HG02623 (cell line): ENCODE data around the gene BLTP3A.
"Not testable (repeated sequence)": the region's sequence is repeated elsewhere in the genome, so short reads cannot be mapped to it uniquely, and the experiment has no call there.

Experiments
- ATAC-seq: cut with Tn5 transposase; IDR thresholded peaks from one replicate; pipeline ENCODE4 v1.9.1; 2021; ENCODE audit warnings: moderate library complexity; ENCODE audit not compliant: unreplicated experiment

Gene BLTP3A, protein sequence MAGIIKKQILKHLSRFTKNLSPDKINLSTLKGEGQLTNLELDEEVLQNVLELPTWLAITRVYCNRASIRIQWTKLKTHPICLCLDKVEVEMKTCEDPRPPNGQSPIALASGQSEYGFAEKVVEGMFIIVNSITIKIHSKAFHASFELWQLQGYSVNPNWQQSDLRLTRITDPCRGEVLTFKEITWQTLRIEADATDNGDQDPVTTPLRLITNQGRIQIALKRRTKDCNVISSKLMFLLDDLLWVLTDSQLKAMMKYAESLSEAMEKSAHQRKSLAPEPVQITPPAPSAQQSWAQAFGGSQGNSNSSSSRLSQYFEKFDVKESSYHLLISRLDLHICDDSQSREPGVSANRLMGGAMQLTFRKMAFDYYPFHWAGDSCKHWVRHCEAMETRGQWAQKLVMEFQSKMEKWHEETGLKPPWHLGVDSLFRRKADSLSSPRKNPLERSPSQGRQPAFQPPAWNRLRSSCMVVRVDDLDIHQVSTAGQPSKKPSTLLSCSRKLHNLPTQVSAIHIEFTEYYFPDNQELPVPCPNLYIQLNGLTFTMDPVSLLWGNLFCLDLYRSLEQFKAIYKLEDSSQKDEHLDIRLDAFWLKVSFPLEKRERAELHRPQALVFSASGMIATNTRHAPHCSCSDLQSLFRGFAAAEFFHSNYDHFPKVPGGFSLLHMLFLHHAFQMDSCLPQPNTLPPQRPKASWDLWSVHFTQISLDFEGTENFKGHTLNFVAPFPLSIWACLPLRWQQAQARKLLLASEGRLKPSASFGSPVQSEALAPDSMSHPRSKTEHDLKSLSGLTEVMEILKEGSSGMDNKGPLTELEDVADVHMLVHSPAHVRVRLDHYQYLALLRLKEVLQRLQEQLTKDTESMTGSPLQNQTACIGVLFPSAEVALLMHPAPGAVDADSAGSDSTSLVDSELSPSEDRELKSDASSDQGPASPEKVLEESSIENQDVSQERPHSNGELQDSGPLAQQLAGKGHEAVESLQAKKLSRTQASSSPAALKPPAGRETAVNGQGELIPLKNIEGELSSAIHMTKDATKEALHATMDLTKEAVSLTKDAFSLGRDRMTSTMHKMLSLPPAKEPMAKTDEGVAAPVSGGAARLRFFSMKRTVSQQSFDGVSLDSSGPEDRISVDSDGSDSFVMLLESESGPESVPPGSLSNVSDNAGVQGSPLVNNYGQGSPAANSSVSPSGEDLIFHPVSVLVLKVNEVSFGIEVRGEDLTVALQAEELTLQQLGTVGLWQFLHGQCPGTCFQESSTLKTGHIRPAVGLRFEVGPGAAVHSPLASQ (N-terminal part only)

DNA sequence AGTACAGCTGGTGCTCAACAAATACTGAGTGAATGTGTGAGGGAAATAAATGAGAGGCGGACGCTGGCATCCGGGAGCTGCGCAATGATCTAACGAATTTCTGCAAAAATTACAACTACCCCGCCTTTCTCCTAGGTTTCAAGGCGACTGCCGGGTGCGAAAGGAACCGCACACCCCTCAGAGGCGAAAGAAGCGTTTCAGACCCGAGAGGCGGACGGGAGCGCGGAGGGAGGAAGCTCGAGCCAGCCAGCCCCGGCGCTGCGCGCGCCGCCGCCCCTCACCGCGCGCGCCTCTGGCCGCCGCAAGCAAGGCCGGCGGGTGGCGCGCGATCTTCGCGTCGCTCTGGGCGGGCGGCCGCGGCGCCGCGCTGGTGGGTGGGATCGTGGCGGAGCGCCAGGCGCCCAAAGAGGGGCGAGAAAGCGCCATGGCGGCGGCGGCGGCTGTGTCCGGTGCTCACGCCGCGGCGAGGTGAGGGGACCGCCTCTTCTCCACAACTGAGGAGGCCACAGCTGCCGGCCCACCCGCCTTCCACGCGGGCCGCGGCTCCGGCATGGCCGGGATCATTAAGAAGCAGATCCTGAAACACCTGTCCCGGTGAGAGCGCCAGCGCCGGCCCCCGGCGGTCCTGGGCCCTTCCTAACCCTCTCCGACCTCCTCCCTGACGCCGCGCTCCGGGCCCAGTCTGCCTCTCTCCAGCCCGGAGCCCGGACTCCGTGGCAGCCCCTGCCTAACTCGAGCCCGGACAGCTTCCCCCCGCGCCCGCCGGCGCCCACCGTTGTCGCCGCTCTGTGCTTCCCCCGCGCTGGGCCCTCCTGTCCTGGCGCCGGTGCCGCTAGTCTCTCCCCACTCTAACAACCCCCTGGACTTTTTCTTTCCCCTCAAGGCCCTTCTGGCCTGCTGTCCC lies at the start of gene BLTP3A:
BLTP3A (plus strand) TSS at position 383 of the 904 bp plus-strand sequence; CDS start at position 551, 168 bp downstream.
- peak; percentile 74 for ATAC-seq

DNA sequence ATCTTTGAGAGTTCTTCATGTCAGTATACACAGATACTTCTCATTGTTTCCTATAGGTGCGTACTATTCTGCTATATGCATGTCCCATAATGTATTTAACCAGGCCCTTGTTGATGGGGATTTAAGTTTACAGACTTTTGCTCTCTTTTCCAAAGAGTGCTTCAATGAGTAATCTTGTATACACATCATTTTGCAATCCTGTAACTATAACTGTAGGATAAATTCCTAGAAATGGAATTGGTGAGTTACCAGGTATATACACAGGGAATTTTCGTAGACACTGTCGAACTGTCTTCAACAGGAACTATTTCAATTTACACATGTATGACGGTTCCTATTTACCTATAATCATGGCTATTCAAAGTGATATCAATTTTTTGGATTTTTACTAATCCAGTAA lies 49.8 kb upstream of the BLTP3A start:
- no peak for ATAC-seq

DNA sequence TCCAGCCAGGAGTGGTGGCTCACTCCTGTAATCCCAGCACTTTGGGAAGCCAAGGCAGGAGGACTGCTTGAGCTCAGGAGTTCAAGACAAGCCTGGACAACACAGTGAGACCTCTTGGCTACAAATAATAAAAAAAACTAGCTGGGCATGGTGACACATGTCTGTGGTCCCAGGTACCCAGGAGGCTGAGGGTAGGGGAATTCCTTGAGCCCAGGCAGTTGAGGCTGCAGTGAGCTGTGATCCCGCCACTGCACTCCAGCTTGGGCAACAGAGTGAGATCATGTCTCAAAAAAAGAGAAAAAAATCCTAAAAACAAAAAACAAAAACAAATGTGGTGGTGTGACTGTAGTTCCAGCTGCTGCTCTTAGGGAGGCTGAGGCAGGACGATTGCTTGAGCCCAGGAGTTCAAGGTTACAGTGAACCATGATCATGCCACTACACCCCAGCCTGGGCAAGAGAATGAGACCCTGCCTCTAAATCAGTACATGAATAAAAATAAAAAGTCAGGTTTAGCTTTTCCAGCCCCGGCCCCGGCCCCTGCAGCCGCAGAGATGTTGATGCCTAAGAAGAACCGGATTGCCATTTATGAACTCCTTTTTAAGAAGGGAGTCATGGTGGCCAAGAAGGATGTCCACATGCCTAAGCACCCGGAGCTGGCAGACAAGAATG lies 48.1 kb upstream of the BLTP3A start:
- no peak for ATAC-seq

DNA sequence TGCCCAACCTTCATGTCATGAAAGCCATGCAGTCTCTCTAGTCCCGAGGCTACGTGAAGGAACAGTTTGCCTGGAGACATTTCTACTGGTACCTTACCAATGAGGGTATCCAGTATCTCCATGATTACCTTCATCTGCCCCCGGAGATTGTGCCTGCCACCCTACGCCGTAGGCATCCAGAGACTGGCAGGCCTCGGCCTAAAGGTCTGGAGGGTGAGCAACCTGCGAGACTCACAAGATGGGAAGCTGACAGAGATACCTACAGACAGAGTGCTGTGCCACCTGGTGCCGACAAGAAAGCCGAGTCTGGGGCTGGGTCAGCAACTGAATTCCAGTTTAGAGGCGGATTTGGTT lies 47.6 kb upstream of the BLTP3A start:
- ATAC-seq = not testable (repeated sequence)

DNA sequence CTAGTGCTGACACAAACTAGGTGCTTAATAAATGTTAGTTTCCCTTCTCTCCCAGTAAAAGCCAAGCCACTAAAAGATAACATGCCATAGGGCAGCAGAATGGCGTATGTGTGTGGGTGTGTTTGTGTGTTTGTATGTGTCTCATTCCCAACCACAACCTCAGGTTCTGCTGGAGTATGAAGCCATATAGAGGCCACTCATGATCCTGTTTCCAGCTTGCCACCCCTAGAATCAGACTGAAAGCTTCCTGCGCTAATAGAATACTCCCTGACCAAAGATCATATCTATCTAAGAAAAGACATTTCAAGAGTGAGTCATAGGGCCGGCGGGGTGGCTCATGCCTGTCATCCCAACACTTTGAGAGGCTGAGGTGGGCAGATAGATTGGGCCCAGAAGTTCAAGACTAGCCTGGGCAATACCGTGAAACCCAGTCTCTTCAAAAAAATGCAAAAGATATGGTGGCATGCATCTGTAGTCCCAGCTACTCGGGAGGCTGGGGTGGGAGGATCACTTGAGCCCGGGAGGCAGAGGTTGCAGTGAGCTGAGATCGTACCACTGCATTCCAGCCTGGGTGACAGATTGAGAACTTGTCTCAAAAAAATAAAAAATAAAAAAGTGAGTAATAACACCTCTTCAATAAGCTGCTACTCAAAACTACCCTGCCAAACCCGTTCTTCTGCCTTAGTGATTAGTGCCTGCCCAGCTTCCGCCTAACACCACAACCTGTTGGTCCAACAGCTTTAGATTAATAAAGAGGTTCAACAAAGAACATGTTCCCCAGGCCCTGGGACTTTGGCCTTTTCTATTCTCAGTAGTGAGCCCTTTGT lies 46.4 kb upstream of the BLTP3A start:
- ATAC-seq = no peak

DNA sequence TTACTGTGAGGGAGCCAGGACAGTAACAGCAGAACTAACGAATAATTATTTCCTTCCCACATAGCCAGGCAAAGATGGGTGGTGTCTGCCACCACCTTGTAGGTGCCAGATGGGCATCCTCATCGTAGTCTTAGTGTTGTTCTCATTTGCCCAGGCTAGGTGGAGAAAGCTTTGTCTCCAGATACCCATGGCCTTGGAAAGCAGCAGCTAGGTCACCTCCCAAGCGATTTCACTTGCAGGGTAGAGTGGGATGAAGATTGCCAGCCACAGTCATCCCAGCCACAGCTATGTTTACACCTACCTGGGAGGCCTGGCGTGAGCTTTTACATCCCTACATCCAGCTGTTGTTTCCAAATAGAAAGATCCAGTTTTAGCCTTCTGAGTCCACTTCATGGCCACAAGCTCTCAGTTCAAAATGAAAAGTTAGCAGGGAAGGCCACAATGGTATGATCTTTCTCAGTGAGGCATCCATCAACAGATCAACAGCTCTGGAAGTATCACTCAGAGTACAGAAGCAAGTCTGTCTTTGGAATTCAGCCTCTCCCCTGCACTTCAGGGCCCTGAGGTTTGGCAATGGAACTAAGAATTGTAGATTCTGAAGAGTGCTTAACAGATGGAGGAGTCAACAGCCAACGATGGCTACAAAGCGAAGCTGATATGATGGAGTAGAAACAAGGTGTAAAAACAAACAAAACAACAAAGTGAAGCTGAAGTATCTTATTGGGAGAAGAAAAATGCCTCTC lies 45.6 kb upstream of the BLTP3A start:
- no peak for ATAC-seq

DNA sequence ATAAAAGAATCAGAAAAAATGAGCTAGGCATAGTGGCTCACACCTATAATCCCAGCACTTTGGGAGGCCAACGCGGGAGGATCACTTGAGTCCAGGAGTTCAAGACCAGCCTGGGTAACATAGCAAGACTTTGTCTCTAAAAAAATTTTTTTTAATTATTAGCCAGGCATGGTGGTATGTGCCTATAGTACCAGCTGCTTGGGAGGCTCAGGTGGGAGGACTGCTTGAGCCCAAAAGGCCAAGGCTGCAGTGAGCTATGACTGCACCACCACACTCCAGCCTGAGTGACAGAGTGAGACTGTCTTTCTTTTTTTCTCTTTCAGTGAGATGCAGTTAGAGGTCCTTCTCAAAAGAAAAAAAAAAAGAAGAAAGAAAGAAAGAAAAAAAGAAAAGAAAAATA lies 43.1 kb upstream of the BLTP3A start:
- no peak for ATAC-seq

DNA sequence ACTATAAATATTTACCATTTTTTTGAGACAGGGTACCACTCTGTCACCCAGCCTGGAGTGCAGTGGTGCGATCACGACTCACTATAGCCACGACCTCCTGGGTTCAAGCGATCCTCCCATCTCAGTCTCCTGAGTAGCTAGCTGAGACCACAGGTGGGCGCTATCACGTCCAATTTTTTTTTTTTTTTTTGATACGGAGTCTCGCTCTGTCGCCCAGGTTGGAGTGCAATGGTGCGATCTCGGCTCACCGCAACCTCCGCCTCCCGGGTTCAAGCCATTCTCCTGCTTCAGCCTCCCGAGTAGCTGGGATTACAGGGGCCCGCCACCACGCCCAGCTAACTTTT lies 35.4 kb upstream of the BLTP3A start:
- not testable (repeated sequence) for ATAC-seq

DNA sequence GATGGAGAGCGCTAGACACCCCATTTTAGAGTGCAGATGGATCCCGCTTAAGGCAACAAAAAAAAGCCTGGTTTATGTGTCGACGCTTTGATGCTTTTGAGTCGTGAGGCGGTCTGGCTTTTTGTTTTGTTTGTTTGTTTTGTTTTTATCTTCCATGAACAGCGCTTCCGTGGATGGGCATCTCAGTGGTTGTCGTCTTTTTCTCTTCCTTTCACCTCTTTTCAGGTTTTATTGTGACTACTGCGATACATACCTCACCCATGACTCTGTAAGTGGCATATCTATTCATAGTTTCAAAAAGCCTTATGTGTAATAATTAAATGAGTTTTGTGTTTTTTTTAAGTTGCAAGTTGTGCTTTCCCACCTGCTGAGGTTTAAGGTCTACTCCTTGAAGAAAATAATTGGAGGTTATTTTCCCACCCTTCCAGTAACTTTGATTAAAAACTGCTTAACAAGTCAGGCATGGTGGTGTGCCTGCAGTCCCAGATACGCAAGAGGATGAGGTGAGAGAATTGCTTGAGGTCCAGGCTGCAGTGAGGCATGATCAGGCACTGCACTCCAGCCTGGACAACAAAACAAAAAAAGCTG lies 34.1 kb upstream of the BLTP3A start:
- no peak for ATAC-seq

DNA sequence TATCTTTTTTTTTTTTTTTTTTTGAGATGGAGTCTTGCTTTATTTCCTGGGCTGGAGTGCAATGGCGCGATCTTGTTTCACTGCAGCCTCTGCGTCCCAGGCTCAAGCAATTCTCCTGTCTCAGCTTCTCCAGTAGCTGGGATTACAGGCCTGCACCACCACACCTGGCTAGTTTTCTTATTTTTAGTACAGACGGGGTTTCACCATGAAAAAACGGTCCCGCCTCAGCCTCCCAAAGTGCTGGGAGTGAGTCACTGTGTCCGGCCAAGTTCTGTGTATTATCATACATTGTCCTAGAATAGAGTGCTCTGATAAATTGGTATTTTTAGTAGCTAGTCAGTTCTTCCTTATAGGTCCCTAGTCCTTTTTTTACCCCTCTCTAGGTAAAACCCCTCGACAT lies 31.8 kb upstream of the BLTP3A start:
- no peak for ATAC-seq

DNA sequence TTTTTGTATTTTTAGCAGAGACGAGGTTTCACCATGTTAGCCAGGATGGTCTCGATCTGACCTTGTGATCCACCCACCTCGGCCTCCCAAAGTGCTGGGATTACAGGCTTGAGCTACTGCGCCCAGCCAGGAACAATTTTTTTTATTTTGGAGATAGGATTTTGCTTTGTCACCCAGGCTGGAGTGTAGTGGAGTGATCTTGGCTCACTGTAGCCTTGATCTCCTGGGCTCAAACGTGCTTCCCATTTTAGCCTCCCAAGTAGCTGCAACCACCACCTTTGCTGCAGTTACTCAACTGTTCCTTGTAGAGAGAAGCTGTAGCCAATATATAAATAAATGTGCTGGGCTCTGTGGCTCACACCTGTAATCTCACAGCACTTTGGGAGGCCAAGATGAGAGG lies 30.2 kb upstream of the BLTP3A start:
- ATAC-seq = not testable (repeated sequence)

DNA sequence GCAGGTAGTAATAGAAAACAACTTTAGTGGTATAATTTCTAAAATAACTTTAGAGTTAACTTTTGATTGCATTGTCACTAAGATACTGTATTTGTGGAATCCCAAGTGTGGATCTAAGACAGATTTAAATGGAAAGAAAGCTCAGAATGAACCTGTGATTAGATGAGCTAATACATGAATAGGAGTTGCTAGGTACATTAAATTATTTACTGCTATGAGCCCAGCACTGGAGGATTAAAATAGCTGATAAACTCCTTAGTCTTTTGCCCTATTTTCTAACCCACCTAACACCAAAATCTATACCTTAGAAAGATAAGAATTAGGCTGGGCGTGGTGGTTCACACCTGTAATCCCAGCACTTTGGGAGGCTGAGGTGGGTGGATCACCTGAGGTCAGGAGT lies 23.7 kb upstream of the BLTP3A start:
- ATAC-seq = no peak

DNA sequence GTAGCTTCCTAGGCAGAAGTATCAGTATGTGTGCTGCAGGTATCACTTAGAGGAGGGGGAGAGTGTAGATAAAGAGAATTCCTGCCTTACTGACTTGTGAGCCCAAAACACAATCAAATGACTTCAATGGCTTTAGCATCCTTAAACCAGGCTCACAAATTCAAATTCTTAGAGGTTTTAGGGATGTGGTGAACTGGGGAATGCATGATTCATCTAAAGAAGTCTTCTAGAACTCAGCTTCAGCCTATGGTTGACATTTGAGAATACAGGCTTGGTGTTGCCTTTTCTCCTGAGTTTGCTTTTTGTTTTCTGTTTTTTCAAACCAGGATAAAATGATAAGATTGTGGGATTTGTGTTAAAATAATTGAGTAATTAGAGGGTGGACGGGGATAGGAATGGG lies 20.2 kb upstream of the BLTP3A start:
- ATAC-seq = no peak

DNA sequence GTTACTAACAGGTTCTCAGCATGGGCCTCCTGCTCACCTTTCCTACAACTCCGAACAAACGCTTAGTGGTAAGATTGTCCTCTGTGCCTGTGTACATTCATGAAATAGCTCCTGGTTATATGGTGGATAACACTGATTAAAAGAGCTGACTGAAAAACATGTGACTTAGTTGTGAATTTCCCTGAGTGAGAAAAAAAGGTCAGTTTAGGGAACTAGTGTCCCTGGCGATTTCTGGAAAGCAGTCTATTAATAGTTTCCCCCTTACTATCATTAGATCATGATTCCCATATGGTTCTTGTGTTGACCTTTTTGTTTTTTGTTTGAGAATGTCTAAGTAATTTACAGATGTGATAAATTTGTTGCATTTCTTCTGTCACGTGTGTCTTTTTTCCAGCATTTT lies 18.9 kb upstream of the BLTP3A start:
- no peak for ATAC-seq

DNA sequence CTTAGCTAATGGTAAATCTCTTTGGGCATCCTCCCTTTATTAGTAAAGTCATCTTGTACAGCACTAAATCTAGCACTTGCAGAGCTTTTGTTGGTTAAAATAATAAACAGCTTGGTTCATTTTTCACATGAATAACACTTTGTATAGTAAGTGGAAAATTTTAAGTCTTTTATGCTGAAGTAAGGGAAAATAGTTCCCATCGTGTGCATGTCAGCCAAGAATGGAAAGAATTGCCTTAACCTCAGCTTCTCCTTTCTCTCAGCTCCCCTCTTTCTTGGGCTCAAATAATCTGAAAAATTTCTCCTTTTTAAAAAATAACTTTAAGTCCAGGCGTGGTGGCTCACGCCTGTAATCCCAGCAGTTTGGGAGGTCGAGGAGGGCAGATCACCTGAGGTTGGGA lies 18.0 kb upstream of the BLTP3A start:
- no peak for ATAC-seq

DNA sequence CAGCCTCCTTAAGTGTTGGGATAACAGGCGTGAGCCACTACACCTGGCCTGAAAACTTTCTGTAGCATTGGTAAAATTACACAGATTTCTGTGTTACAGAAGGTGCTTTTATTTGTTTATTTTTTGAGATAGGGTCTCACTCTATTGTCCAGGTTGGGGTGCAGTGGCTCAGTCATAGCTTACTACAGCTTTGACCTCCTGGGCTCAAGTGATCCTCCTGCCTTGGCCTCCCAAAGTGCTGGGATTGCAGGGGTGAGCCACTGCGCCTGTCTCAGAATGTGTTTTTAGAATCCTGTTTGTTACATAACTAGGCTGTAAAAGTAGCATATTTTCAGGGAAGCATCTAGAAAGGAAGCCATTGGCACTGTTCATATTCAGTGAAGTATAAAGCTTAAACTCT lies 16.9 kb upstream of the BLTP3A start:
- ATAC-seq = no peak

DNA sequence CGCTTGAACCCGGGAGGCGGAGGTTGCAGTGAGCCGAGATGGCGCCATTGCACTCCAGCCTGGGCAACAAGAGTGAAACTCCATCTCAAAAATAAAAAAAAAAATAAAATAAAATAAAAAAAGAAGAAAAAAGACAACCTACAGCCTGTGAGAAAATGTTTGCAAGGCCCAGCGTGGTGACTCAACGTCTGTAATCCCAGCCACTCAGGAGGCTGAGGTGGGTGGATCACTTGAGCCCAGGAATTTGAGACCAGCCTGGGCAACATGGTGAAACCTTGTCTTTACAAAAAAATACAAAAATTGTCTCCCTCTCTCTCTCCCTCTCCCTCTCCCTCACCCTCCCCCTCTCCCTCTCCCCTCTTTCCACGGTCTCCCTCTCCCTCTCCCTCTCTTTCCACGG lies 6.5 kb upstream of the BLTP3A start:
- not testable (repeated sequence) for ATAC-seq

DNA sequence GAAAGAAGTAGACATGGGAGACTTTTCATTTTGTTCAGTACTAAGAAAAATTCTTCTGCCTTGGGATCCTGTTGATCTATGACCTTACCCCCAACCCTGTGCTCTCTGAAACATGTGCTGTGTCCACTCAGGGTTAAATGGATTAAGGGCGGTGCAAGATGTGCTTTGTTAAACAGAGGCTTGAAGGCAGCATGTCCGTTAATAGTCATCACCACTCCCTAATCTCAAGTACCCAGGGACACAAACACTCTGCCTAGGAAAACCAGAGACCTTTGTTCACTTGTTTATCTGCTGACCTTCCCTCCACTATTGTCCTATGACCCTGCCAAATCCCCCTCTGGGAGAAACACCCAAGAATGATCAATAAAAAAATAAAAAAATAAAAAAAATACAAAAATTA lies 4.7 kb upstream of the BLTP3A start:
- not testable (repeated sequence) for ATAC-seq
